A549 treated with Hydrocortisone at 1 μM for 4 hours (cell line): ENCODE data around the gene SEMA5B. TPM values are rescaled to one million over a fixed set of nuclear protein-coding genes. Genes with fewer than 3 reads are reported as not detected.

Experiments used
- total RNA-seq: library from RNA; stranded (reverse); fragments of 200-300 nt; extraction: Qiagen RNA extraction; gene quantifications from 5 replicates; pipeline ENCODE4 v1.2.3, GENCODE V29; 2022

The SEMA5B gene, protein sequence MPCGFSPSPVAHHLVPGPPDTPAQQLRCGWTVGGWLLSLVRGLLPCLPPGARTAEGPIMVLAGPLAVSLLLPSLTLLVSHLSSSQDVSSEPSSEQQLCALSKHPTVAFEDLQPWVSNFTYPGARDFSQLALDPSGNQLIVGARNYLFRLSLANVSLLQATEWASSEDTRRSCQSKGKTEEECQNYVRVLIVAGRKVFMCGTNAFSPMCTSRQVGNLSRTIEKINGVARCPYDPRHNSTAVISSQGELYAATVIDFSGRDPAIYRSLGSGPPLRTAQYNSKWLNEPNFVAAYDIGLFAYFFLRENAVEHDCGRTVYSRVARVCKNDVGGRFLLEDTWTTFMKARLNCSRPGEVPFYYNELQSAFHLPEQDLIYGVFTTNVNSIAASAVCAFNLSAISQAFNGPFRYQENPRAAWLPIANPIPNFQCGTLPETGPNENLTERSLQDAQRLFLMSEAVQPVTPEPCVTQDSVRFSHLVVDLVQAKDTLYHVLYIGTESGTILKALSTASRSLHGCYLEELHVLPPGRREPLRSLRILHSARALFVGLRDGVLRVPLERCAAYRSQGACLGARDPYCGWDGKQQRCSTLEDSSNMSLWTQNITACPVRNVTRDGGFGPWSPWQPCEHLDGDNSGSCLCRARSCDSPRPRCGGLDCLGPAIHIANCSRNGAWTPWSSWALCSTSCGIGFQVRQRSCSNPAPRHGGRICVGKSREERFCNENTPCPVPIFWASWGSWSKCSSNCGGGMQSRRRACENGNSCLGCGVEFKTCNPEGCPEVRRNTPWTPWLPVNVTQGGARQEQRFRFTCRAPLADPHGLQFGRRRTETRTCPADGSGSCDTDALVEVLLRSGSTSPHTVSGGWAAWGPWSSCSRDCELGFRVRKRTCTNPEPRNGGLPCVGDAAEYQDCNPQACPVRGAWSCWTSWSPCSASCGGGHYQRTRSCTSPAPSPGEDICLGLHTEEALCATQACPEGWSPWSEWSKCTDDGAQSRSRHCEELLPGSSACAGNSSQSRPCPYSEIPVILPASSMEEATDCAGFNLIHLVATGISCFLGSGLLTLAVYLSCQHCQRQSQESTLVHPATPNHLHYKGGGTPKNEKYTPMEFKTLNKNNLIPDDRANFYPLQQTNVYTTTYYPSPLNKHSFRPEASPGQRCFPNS
- 0.16 to 0.32 TPM (median 0.20 TPM) in 5 replicates for total RNA-seq

DNA sequence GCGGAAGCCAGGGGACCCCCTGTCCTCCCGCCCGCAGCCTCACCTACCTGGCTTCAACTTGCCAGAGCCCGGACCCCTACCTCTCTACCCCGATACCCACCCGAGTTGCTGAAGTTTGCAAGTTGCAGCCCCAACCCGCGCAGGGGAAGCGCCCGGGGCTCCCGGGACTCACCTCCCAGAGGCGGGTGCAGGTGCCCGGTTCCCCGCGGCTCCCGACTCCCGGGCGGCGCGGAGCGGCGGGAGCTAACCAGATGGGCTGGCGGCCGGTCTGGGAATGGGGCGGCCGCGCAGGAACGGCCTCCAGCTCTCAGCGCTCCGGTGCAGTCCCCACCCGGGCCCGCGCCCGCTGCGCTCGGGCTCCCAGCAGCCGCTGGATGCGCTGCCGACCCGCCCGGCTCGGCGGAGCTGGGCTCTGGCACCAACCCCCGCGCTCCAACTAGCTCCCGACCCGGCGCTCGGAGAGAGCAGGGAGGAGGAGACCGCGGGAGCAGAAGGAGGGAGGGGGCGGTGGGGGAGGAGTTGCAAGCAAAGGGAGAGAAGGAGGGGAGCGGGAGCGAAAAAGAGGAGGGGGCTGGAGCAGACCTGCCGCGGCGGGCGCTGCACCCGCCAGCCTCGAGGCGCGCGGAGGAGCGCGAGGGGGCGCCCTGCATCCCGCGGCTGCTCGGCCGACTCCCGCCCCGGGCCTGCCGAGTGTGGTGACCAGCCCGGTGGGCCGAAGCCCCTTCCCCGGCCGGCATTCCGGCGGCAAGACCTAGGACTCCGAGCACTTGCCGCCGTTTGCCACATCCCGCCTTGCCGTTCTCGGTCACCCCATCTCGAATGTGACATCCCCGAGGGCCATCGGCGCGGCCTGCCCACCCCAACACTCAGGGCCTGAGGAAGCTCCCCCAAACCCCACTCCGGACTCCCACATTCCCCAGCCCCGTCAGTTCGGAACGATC is at the start of gene SEMA5B:
TSS of gene SEMA5B (minus strand) at position 472 of the 941 bp plus-strand sequence. CDS start 66,500 bp downstream, outside the sequence.

DNA sequence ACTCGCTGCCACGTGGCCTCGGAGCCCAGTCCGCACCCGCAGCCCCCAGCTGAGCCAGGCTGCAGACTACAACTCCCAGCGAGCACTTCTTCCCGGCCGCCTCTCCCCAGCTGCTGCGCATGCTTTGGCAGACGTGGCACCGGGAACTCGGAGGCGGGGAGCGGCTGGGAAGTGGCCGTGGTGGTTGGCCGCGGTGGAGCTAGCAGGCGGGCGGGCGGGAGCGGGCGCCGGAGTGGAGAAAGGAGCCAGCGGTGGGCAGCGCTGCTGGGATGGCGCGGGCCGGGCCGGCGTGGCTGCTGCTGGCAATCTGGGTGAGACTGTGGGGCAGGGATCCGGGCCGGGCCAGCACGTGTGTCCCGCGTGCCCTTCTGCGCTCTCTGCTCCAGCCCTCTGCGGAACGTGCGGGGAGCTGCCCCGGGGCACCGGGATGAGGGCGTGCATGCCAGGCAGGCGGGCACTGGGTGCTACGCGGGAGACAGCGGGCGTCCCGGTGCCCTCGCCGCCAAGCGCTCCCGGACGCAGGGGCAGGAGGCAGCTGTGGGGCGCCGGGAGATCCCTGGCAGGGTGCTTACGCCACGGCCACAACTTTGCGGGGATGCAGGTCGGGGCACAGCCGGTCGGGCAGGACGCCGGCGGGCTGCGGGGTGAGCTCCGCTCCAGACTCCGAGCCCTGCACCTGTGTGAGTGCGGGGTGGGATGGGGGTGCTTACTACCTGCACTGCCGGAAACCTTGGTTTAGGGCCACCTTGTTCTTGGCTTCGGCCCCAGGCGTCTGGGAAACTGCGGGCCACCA is 39.5 kb upstream of the SEMA5B start, which contains the start of gene PDIA5:
TSS of gene PDIA5 (plus strand) at position 130 of the 793 bp plus-strand sequence. CDS start at position 270, 140 bp downstream.

Other genes starting within 250 kb of the SEMA5B start
- 4.9 to 5.8 TPM (median 5.1 TPM) in 5 replicates for gene HSPBAP1, start 233.9 kb downstream of the SEMA5B start, total RNA-seq
- 12.0 to 15.3 TPM (median 13.8 TPM) in 5 replicates for gene SLC49A4, start 232.7 kb downstream of the SEMA5B start, total RNA-seq
- gene PDIA5, start 39.3 kb upstream of the SEMA5B start, total RNA-seq = 28.6 to 32.6 TPM (median 30.2 TPM) in 5 replicates
- gene SEC22A, start 174.2 kb upstream of the SEMA5B start, total RNA-seq = 17.0 to 24.4 TPM (median 19.5 TPM) in 5 replicates